ENCODE results near the gene TDG. TPM values are rescaled to one million over a fixed set of nuclear protein-coding genes. Genes with fewer than 3 reads are reported as not detected.
A peak's percentile ranks its signal among the peaks of the same experiment; 100 is the strongest.

TDG gene
- total RNA-seq, 2 experiments from 2014 or later, result 39.4 to 55.3 TPM

GRCh38 chr12:103929046-103929783, 36.5 kb upstream of the TDG start:
- ChIA-PET POLR2A (interaction anchor here (0.9 to 3.6 kb wide), 16 partner anchors 9 to 363 kb away, joined by 3 to 27 read pairs (median 4); partner anchors contain the start of genes HCFC2 and TDG), CTCF (ENCODE audit: unreplicated experiment) (interaction anchor here (1.3 kb wide), 1 partner anchor 35 kb away, joined by 4 read pairs; no protein-coding TSS in a partner anchor)
- TF ChIP-seq CTCF (conservative IDR thresholded peaks at IDR 0.05; ENCODE audit: low read length), result no peak; the same call in 1 of the 2 replicates
- TF ChIP-seq EZH2phosphoT487 (IDR thresholded peaks at IDR 0.05; ENCODE audit: borderline replicate concordance, low read depth, low read length), result no peak
- H3K27ac ChIP-seq (ENCODE audit: low read depth, low read length, poor library complexity, severe bottlenecking), result peak overlapping the region; percentile 91
- peak; percentile 92 for DNase-seq (ENCODE audit: low spot score)
- H3K36me3 ChIP-seq (ENCODE audit: insufficient read depth, low read length), result peaks cover 32% of the 10 kb centered on the region
- BruUV-seq (replicated peaks), result TSS peak; percentile 74
- peak overlapping the region; percentile 99 for H3K4me2 ChIP-seq (ENCODE audit: low read length)
- no peaks in the 10 kb centered on the region for H3K9me2 ChIP-seq (ENCODE audit: insufficient read depth, low read length)
- peaks cover 46% of the 10 kb centered on the region for H3K4me1 ChIP-seq (ENCODE audit: insufficient read depth, low read length, poor library complexity, severe bottlenecking)
- peak overlapping the region; percentile 79 for H3K4me3 ChIP-seq (ENCODE audit: low read depth, low read length, poor library complexity, severe bottlenecking)
- peaks cover 23% of the 10 kb centered on the region for H4K20me1 ChIP-seq (ENCODE audit: insufficient read depth, low read length)
- intact Hi-C loops (cut with micrococcal nuclease; ENCODE audit: unreplicated experiment), result loop anchor here (1.0 kb wide), 1 partner anchor 28 kb away; a partner anchor contains a TSS
- H2AFZ ChIP-seq (ENCODE audit: low read length), result peak overlapping the region; percentile 89
- no peaks in the 10 kb centered on the region for H3K9me3 ChIP-seq (ENCODE audit: low read length)
- peaks cover 39% of the 10 kb centered on the region for H3K79me2 ChIP-seq (ENCODE audit: insufficient read depth, low read depth, low read length)

- ChIA-PET POLR2A (interaction anchor here (0.7 to 3.6 kb wide), 12 partner anchors 8 to 1979 kb away, joined by 3 to 27 read pairs (median 4); partner anchors contain the start of gene TDG), CTCF (ENCODE audit: unreplicated experiment) (interaction anchor here (1.3 kb wide), 1 partner anchor 35 kb away, joined by 4 read pairs; no protein-coding TSS in a partner anchor)
- Histone ChIP-seq H3K9me3 (ENCODE audit: low read length) (no peaks in the 10 kb centered on the region), H3K4me3 (ENCODE audit: low read depth, low read length, poor library complexity, severe bottlenecking) (peak overlapping the region; percentile 79), H3K9me2 (ENCODE audit: insufficient read depth, low read length) (no peaks in the 10 kb centered on the region), H4K20me1 (ENCODE audit: insufficient read depth, low read length) (peaks cover 23% of the 10 kb centered on the region), H3K27ac (ENCODE audit: low read depth, low read length, poor library complexity, severe bottlenecking) (peak overlapping the region; percentile 91), H2AFZ (ENCODE audit: low read length) (peak overlapping the region; percentile 89; the same call in 1 of the 2 replicates), H3K4me2 (ENCODE audit: low read length) (peak overlapping the region; percentile 99), H3K4me1 (ENCODE audit: insufficient read depth, low read length, poor library complexity, severe bottlenecking) (peaks cover 46% of the 10 kb centered on the region), H3K36me3 (ENCODE audit: insufficient read depth, low read length) (peaks cover 36% of the 10 kb centered on the region), H3K79me2 (ENCODE audit: insufficient read depth, low read depth, low read length) (peaks cover 42% of the 10 kb centered on the region)
- no TSS peak for BruUV-seq (replicated peaks)
- TF ChIP-seq EZH2phosphoT487 (IDR thresholded peaks at IDR 0.05; ENCODE audit: borderline replicate concordance, low read depth, low read length) (no peak), CTCF (conservative IDR thresholded peaks at IDR 0.05; ENCODE audit: low read length) (no peak)
- intact Hi-C loops (cut with micrococcal nuclease; ENCODE audit: unreplicated experiment), result loop anchor here (1.0 to 5.0 kb wide), 4 partner anchors 28 to 208 kb away; partner anchors contain the start of genes NFYB, NT5DC3 and TDG
- DNase-seq (ENCODE audit: low spot score), result no peak
Observed at GRCh38 chr12:103929784-103930033, 36.0 kb upstream of the TDG start.

Data from OCI-LY7 (cell line).